Ishikawa (cell line): ENCODE results near the gene ACTR8.

Experiments
- CREB1 ChIP-seq: IDR thresholded peaks from 2 replicates; pipeline ENCODE4 v1.6.1; 2012; ENCODE audit warnings: low read depth
- EP300 ChIP-seq: IDR thresholded peaks from 2 replicates; pipeline ENCODE4 v1.6.1; 2012; ENCODE audit warnings: borderline replicate concordance
- MAX ChIP-seq: IDR thresholded peaks from 2 replicates; pipeline ENCODE4 v1.6.1; 2012
- RAD21 ChIP-seq: IDR thresholded peaks from 2 replicates; pipeline ENCODE4 v1.6.1; 2012; ENCODE audit warnings: low read depth
- TAF1 ChIP-seq: IDR thresholded peaks from 2 replicates; pipeline ENCODE4 v1.6.1; 2012; ENCODE audit warnings: low read depth, mild to moderate bottlenecking
- TCF12 ChIP-seq: IDR thresholded peaks from 2 replicates; pipeline ENCODE4 v1.6.1; 2012; ENCODE audit warnings: low read depth
- TEAD4 ChIP-seq: IDR thresholded peaks from 2 replicates; pipeline ENCODE4 v1.6.1; 2012
- USF1 ChIP-seq: IDR thresholded peaks from 2 replicates; pipeline ENCODE4 v1.6.1; 2012
- YY1 ChIP-seq: IDR thresholded peaks from 2 replicates; pipeline ENCODE4 v1.6.1; 2012; ENCODE audit warnings: low read depth

GRCh38 chr3:53913401-53913800, 31.4 kb upstream of the ACTR8 start:
- TF ChIP-seq YY1 (no peak), MAX (no peak), USF1 (no peak), RAD21 (no peak), TAF1 (no peak), EP300 (no peak), CREB1 (no peak), TEAD4 (no peak), TCF12 (no peak)
